Small intestine (tissue), 7 donors: ENCODE results near the gene FAR2. TPM values are rescaled to one million over a fixed set of nuclear protein-coding genes. Genes with fewer than 3 reads are reported as not detected.

Source experiments
- DNase-seq, 2 donors: peaks; one replicate each; pipeline versions ENCODE4 v3.0.0 to v3.0.0-alpha.2; 2013
- FAIRE-seq: peaks from 2 replicates; lab custom pipeline; 2012; peaks lifted over from hg19 to GRCh38; lab: Jason Lieb, UNC
- H3K27ac ChIP-seq, 3 donors: one replicate each; pipeline ENCODE4 v1.5.1; 2013; ENCODE audit warnings: low read length in 2 of 3, mild to moderate bottlenecking in 2 of 3, control low read depth in 1 of 3, inconsistent platforms in 1 of 3, low read depth in 1 of 3, moderate library complexity in 1 of 3
- H3K27me3 ChIP-seq, 3 donors: one replicate each; pipeline ENCODE4 v1.6.1; 2013; ENCODE audit warnings: low read length in 3 of 3, inconsistent platforms in 1 of 3; ENCODE audit not compliant: control insufficient read depth in 3 of 3, insufficient read depth in 3 of 3
- H3K36me3 ChIP-seq, 3 donors: one replicate each; pipeline ENCODE4 v1.6.1; 2013; ENCODE audit warnings: low read length in 3 of 3, inconsistent platforms in 1 of 3, low read depth in 1 of 3, mild to moderate bottlenecking in 1 of 3, moderate library complexity in 1 of 3; ENCODE audit not compliant: control insufficient read depth in 3 of 3, insufficient read depth in 2 of 3
- H3K4me1 ChIP-seq, 3 donors: one replicate each; pipeline ENCODE4 v1.6.1; 2013; ENCODE audit warnings: low read length in 2 of 3, inconsistent platforms in 1 of 3, low read depth in 1 of 3, mild to moderate bottlenecking in 1 of 3, moderate library complexity in 1 of 3; ENCODE audit not compliant: control insufficient read depth in 3 of 3, insufficient read depth in 2 of 3
- H3K4me3 ChIP-seq, 3 donors: one replicate each; pipeline ENCODE4 v1.5.1; 2013; ENCODE audit warnings: low read length in 3 of 3, control low read depth in 1 of 3, inconsistent platforms in 1 of 3, low read depth in 1 of 3, mild to moderate bottlenecking in 1 of 3, moderate library complexity in 1 of 3
- H3K9me3 ChIP-seq, 2 donors: one replicate each; pipeline ENCODE4 v1.6.1; 2013; ENCODE audit warnings: low read depth in 1 of 2, low read length in 1 of 2; ENCODE audit not compliant: control insufficient read depth in 2 of 2, insufficient read depth in 1 of 2
- WGBS, 3 donors: extraction: QIAGEN DNeasy Blood & Tissue Kit; methylation state at CpG; one replicate each; pipeline ENCODE4 v1.1.7; 2013; 5-methylcytosine and 5-hydroxymethylcytosine counted together
- polyA plus RNA-seq, 4 donors: library from polyadenylated mRNA; stranded (reverse) in 3 of 4; unstranded in 1 of 4; fragments of 200-250 nt in 3 of 4; fragments of 120-200 nt in 1 of 4; gene quantifications; one replicate each; pipeline versions ENCODE4 v1.2.1 to v1.2.3, GENCODE V29; 2013
- donor health status: healthy with polysubstance abuse.
- donor health status: control.
- donor health status: control.
- donor health status: Bipolar disorder and iron deficiency.
- donor health status: healthy.

FAR2 gene
- polyA plus RNA-seq, 4 donors, result 9.7 to 25.8 (median 20.4) TPM

GRCh38 chr12:29147731-29148595 lies 1.1 kb upstream of the FAR2 start:
- Histone ChIP-seq H3K27ac (peak overlapping the region in 2 of 3 donors; percentile 63 to 94), H3K27me3 (no peaks in the 10 kb centered on the region), H3K36me3 (no peaks in the 10 kb centered on the region), H3K9me3 (peaks cover 0 to 5% of the 10 kb centered on the region in 2 donors), H3K4me1 (peaks cover 2 to 23% (median 11%) of the 10 kb centered on the region in 3 donors), H3K4me3 (peak overlapping the region; percentile 64 to 82 (median 77))
- DNase-seq, result peak; percentile 44 to 48
- 13 to 18% (median 13%) methylated on average over 14 of the region's 14 CpGs for WGBS, 3 donors
- FAIRE-seq, result no peak

GRCh38 chr12:29148596-29148910 lies 525 bp upstream of the FAR2 start:
- Histone ChIP-seq H3K9me3 (peaks cover 0 to 5% of the 10 kb centered on the region in 2 donors), H3K4me1 (peaks cover 2 to 26% (median 14%) of the 10 kb centered on the region in 3 donors), H3K27ac (peak overlapping the region in 2 of 3 donors; percentile 63 to 94), H3K4me3 (peak overlapping the region; percentile 64 to 82 (median 77)), H3K36me3 (no peaks in the 10 kb centered on the region), H3K27me3 (no peaks in the 10 kb centered on the region)
- WGBS, 3 donors, result 0 to 1% (median 1%) methylated on average over 10 of the region's 10 CpGs
- DNase-seq (peak in 1 of 2 donors; percentile 26), FAIRE-seq (no peak)

- FAIRE-seq (no peak), DNase-seq (peak in 1 of 2 donors; percentile 39)
- peaks cover 0 to 5% of the 10 kb centered on the region in 2 donors for H3K9me3 ChIP-seq
Measured at GRCh38 chr12:29149691-29150281, 708 bp downstream of the FAR2 start.

GRCh38 chr12:29150462-29150861 lies 1.4 kb downstream of the FAR2 start:
- Histone ChIP-seq H3K27me3 (no peaks in the 10 kb centered on the region), H3K9me3 (peaks cover 0 to 5% of the 10 kb centered on the region in 2 donors), H3K36me3 (no peaks in the 10 kb centered on the region), H3K27ac (peak overlapping the region in 1 of 3 donors; percentile 26), H3K4me1 (peaks cover 2 to 34% (median 19%) of the 10 kb centered on the region in 3 donors), H3K4me3 (peak overlapping the region in 2 of 3 donors; percentile 64 to 82)
- DNase-seq (no peak), FAIRE-seq (no peak)
- WGBS, 3 donors, result 86 to 90% (median 87%) methylated on average over 7 of the region's 7 CpGs

More at GRCh38 chr12:29149691-29150281, 708 bp downstream of the FAR2 start:
- Histone ChIP-seq H3K4me1 (peaks cover 2 to 29% (median 14%) of the 10 kb centered on the region in 3 donors), H3K27ac (peak overlapping the region; percentile 53 to 94 (median 63)), H3K4me3 (peak overlapping the region; percentile 64 to 82 (median 77)), H3K36me3 (no peaks in the 10 kb centered on the region), H3K27me3 (no peaks in the 10 kb centered on the region)
- WGBS, 3 donors, result 5 to 15% (median 9%) methylated on average over 30 to 34 of the region's 34 CpGs

GRCh38 chr12:29152223-29152868 lies 3.3 kb downstream of the FAR2 start:
- no peaks in the 10 kb centered on the region for H3K27me3 ChIP-seq
- no peaks in the 10 kb centered on the region for H3K36me3 ChIP-seq
- H3K27ac ChIP-seq, result no peak overlapping the region
- no peaks in the 10 kb centered on the region for H3K9me3 ChIP-seq
- 23 to 45% (median 33%) methylated on average over 1 of the region's 1 CpG for WGBS, 3 donors
- FAIRE-seq, result no peak
- no peak overlapping the region for H3K4me3 ChIP-seq
- H3K4me1 ChIP-seq, result peaks cover 2 to 34% (median 19%) of the 10 kb centered on the region in 3 donors
- peak; percentile 48 to 70 for DNase-seq

- H3K27me3 ChIP-seq, result no peaks in the 10 kb centered on the region
- H3K27ac ChIP-seq, result peak overlapping the region in 1 of 3 donors; percentile 30
- H3K4me3 ChIP-seq, result no peak overlapping the region
- 59 to 64% (median 62%) methylated on average over 4 of the region's 4 CpGs for WGBS, 3 donors
- DNase-seq (no peak), FAIRE-seq (no peak)
- H3K36me3 ChIP-seq, result no peaks in the 10 kb centered on the region
- H3K4me1 ChIP-seq, result peaks cover 2 to 32% (median 19%) of the 10 kb centered on the region in 3 donors
- no peaks in the 10 kb centered on the region for H3K9me3 ChIP-seq
Measured at GRCh38 chr12:29152981-29153630, 4.0 kb downstream of the FAR2 start.

GRCh38 chr12:29155079-29155478 lies 6.0 kb downstream of the FAR2 start:
- peak in 1 of 2 donors; percentile 56 for DNase-seq
- H3K27ac ChIP-seq, result peak overlapping the region in 2 of 3 donors; percentile 9 to 10
- no peaks in the 10 kb centered on the region for H3K9me3 ChIP-seq
- no peak for FAIRE-seq
- WGBS, 3 donors, result 51 to 69% (median 68%) methylated on average over 1 of the region's 1 CpG
- no peaks in the 10 kb centered on the region for H3K27me3 ChIP-seq
- no peak overlapping the region for H3K4me3 ChIP-seq
- peaks cover 4 to 29% (median 27%) of the 10 kb centered on the region in 3 donors for H3K4me1 ChIP-seq
- H3K36me3 ChIP-seq, result no peaks in the 10 kb centered on the region
